CD4-positive, alpha-beta T cell treated with Interleukin-15 for 4 hours (primary cell): Measurements from ENCODE around the gene SNRPB2.

Experiments
- DNase-seq: peaks from one replicate; pipeline ENCODE4 v3.0.0-alpha.2; 2020; ENCODE audit warnings: low spot score

The SNRPB2 gene

GRCh38 chr20:16729565-16730460, at the start of gene SNRPB2:
Gene SNRPB2, plus strand, starts transcription at chr20:16730026. Its CDS starts 1,677 bp downstream, at chr20:16731703.
- peak; percentile 91 for DNase-seq

DNA sequence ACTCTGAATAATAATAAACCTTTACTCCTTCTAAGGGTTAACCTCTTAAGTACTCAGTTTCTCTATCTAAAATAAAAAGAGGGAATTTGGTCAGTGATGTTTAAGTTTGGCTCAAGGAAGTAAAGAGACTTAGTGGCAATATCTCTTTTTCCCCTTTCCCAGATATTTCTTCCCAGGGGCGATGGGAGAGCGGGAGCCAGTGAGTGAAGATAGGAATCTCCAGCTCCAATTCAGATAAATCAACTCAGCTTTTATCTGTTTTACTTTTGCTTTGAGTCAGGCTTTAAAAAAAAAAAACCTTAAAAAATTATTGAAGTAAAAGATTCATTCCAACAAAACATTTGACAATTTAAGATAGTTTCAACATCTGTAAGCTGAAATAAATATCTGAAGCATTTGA, 45.4 kb upstream of the SNRPB2 start:
- no peak for DNase-seq

DNA sequence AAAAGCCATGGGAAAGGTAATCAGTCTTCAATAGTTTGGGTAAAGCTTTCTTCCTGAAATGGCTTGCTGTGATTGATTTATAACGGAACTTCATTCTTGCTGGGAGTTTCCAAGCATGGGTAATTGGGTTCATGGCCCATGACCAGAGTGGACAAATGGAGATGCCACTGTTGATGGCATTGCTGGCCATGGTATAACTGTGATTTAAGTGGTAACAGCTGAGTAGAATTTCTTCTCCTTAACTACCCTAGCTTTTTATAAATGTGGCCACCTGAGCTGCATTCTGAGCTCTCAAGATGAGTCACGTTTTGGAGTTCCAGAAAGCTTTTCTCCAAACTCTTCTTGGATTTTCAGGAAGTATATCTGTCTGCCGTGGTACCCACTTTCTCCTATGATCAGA, 39.9 kb upstream of the SNRPB2 start:
- DNase-seq = no peak

DNA sequence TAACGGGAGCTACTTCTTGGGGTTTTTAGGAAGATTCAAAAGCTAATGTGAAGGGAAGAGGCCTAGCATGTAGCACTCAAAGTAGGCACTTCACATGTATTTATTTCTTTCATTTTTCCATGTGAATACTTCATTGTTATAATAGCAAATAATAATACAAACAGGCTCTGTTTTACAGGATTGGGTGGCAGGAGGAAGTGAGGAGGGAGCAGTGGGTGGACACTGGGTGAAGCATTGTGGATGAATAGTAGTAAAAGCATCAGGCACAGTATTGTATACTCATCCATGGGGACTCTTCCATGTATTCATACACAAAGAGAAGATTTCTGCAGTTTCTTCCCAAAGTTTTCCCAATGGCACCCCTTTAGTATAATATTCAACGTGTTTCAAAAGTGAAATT, 38.4 kb upstream of the SNRPB2 start:
- DNase-seq = no peak

DNA sequence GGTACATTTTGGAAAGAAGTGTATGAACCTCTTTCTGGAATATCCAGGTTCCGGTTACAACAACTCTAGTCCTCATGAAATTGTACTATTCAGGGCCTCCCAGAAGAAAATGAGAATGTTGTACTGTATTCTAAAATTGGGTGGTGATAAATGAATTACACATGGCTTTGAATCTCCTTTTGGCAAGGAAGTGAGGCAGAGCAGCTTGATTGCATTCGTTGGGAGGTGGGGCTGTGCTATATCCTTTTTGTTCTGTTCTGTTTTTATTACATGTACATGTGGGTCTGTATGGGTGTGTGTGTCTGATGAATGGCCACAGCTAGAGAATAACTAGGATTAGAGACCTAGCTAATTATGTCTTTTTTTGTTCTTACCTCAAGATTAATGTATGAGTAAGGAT, 37.8 kb upstream of the SNRPB2 start:
- DNase-seq = no peak

DNA sequence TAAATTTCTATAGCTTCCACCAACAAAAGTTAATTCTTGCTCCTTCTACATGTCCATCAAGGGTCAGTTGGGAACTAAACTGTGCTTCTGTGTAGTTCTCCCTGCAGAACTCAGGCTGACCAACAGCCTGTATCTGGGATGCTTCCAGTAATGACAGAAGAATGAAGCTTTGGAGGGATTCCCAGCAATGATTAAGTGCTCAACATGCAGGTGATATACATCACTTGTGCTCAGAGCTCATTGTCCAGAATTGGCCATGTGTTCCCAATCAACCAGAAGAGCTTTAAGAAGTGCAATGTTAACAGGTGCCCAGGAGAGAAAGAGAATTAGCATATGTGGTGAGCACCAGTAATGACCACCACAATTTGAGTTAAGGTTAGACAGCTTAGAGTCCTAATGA, 37.4 kb upstream of the SNRPB2 start:
- no peak for DNase-seq

DNA sequence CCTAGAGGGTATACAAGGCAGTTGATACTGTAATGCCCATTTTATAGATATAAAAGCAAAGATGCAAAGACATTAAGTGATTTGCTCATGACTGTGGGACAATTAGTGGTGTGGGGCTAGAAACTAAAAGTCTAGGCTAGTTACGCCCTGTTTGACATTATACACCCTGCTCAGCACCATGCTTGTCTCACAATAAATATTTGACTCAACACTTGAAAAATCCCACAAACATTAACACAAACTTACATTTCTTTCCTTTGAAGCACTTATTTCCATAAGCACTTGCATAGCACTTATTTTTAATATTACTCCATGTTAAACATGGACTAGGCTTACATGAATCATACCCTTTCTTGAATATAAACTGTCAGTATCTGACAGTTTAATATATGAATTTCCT, 36.5 kb upstream of the SNRPB2 start:
- no peak for DNase-seq

- DNase-seq = no peak
Measured at GRCh38 chr20:16694161-16694560, 35.7 kb upstream of the SNRPB2 start.

DNA sequence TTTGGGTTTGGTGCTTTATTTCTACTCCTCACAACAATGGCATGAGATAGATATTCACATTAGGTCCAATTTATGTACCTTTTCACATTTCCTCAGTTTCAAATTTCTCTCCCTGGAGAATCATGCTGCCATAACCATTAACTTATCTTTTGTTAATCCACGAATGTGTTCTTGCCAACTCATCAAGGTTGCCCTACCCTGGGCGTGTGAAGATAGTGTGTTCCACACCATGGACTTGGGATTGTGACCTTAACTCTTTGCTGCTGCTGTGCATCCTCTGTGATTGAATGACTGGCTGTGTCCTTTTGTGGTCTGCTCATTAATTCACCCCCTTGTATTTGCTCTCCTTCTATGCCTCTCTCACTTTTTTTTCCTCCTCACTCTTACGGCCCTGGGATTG, 34.2 kb upstream of the SNRPB2 start:
- DNase-seq = no peak

- DNase-seq = no peak
Measured at GRCh38 chr20:16699293-16699692, 30.5 kb upstream of the SNRPB2 start.

DNA sequence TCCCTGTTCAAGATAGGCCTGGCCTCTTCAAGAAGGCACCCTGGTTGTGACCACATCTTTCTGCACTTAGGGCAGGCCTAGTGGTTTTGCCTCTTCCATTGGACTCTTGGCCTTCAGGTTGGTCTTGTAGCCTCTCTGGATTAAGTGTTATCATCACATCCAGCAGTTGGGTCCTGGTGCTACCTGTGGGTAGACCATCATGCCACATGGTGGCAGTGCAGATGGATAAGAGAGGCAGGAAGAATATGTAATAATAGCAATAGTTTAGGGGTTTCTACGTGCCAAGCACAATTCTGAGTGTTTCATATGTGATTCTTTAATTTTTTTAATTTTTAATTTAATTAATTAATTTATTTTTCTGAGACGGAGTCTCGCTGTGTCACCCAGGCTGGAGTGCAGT, 28.5 kb upstream of the SNRPB2 start:
- DNase-seq = peak; percentile 16

DNA sequence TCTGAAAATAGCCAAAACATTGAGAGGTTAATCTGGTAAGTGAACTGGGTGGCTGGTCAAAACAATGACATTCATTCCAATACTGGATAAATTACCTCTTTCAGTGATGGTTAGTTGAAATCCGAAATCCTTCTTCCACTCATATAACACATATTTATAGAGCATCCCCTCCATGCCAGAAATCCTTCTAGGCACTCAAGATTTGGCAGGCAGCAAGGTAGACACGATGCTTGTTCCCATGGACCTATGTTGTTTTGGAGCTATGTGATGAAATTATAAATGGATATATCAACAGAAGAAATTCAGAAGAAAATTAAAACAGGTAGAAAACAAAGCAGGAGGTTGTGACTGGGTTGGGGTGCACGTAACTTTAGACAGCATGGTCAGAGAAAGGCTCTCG, 26.3 kb upstream of the SNRPB2 start:
- no peak for DNase-seq

GRCh38 chr20:16707674-16708073, 22.2 kb upstream of the SNRPB2 start:
- no peak for DNase-seq

DNA sequence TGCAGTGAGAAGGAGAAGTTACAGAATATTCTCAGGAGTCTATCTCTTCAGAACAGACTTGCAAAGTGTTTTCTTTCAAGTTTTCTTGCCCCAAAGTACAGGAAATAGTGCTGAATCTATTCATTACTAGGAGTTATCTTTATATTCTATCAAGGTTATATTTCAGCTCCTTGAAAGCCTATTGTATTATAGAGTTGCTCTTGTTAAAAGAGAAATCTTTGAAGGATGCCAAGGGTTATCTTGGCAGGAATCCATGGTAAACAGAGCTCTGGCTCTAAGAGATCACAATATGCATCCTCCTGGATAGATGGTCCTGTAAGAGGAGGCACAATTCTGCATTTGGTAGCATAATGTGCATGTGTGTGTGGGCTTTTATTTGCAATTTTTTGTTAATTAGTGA, 21.2 kb upstream of the SNRPB2 start:
- no peak for DNase-seq

DNA sequence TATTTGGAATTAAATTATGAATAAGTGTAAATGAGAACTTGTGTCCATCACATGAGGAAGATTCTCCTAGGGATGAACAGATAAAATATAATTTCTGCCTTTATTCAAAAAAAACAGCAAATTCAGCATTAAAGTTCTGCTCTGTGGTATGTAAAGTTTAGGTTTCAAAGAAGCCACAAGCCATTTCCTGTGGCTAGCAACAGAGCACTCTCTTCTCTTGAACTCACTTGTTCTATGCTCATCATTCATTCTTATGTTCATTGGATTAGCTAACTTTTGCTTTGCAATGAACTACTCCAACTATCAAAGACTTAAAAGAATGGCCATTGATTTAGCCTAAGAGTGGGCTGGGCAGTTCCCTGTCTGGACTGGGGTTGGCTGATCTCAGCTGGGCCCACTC, 20.8 kb upstream of the SNRPB2 start:
- DNase-seq = peak; percentile 25

DNA sequence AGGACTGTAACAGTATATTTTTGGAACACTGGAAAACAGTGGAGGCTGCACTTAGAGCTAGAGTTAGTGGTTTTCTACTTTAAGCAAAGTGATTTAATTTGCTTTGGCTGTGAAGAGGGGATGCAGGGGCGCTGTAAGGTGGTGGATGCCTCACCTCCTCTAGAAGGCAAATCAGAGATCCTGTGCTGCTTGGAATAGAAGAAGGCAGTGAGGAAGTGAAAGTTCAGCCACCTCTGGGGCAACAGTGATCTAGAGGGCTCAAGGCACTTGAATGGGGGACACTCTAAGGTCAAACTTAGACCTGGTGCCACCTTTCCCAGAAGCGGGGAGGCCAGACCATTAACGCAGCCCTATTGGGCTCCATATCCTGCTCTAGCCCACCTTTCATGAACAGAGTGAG, 19.0 kb upstream of the SNRPB2 start:
- DNase-seq = no peak

- DNase-seq = no peak
Measured at GRCh38 chr20:16711661-16712258, 18.1 kb upstream of the SNRPB2 start.

GRCh38 chr20:16712511-16712947, 17.3 kb upstream of the SNRPB2 start:
- no peak for DNase-seq

DNA sequence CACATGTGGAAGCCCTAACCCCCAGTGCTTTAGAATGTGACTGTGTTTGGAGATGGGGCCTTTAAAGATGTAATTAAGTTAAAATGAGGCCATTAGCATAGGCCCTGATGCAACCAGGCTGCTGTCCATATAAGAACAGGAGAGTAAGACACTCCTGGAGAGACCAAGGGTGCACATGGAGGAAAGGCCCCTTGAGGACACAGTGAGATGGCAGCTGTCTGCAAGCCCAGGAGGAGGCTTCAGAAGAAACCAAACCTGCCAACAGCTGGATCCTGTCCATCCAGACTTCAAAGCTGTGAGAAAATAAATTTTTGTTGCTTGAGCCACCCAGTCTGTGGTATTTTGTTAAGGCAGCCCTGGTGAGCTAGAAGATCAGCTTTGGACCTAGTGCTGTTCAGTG, 16.8 kb upstream of the SNRPB2 start:
- DNase-seq = no peak

- DNase-seq = no peak
Measured at GRCh38 chr20:16714242-16714641, 15.6 kb upstream of the SNRPB2 start.

GRCh38 chr20:16714751-16715150, 15.1 kb upstream of the SNRPB2 start:
- DNase-seq = no peak

- no peak for DNase-seq
Measured at GRCh38 chr20:16719421-16719820, 10.4 kb upstream of the SNRPB2 start.

DNA sequence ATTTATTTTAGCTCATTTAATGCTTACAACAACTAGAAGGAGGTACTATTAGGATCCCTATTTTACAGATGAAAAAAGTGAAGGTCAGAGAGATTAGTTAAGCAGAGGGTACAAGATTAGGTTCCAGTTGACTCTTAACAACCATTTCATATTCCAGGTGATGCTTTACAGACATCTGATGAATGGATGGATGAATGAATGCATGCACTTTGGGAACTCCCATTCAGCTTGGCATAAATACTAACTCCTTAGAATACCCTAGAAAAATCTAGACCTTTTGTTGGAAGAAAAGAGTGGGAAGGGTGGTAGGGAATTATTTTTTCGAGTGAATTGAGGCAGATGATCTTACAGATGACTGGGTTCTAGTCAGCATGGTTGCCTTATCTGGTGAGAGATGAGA, 746 bp upstream of the SNRPB2 start:
- no peak for DNase-seq
